22Rv1 (cell line): ENCODE measurements around the gene TCEAL9.

Experiments used
- H3K27ac ChIP-seq: fragments of 450-650 bp; 2 replicates; pipeline ENCODE4 v1.5.1; 2017
- CTCF ChIP-seq: fragments of 450-650 bp; IDR thresholded peaks from 2 replicates; pipeline ENCODE4 v1.5.1; 2017; ENCODE audit warnings: mild to moderate bottlenecking
- ZFX ChIP-seq: fragments of 450-650 bp; IDR thresholded peaks from 2 replicates; pipeline ENCODE4 v1.6.1; 2017; ENCODE audit warnings: antibody characterized with exemption, borderline replicate concordance

The TCEAL9 gene

DNA sequence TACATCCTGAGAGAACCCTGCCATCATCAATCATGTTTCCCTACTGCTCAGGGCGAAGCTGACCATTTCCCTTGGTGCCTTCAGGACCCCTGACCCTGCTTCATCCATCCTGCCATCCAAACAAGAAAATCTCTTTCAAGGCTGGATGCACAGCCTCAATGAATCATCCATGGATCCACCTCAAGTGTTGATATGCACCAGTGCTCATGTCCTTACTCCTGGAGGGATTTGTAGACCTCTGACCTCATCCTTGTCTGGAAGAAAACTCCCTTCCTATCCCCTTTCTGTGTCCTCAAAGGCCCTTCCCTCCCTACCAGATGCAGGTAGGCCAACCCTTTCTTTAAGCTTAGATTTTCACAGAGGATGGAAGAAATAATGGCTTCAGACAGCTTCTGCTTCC lies 44.6 kb downstream of the TCEAL9 start:
- no peak overlapping the region for H3K27ac ChIP-seq
- TF ChIP-seq ZFX, result no peak
- no peak for TF ChIP-seq CTCF

DNA sequence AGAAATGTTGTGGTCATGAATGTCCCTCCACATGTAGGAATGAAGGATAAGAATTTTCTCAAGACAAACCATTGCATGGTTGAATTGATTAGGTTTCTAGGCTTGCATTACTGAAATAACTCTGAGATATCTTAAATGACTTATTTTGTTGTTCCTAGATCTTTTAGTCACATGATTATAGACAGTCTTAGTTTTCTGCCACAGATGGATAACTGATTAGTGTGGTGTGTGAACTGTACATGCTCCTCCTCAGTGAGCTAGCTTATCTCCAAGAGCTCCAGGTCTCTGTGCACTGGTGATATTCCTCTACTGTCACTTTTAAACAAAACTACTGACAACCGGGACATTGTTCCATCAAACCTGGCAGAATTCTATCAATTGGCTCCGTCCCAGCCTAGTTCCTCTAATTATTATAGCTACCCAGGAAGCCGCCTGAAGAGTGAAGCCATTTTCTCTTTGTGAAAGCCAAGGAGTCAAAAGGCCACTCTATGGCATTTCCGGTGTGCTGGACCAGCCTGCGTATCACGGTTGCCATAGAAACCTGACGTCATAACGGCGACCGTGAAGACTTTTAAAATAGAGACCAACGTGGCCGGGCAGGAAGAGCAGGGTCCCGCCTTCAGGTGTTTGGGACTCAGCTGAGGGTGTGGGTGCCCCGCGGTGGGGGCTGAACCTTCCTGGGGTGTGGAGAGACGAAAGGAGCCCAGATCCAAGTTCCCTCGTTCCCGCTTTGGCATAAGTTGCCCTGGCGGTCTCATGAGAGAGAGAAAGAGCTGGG lies 48.1 kb downstream of the TCEAL9 start:
- no peak for TF ChIP-seq ZFX
- TF ChIP-seq CTCF, result no peak

GRCh38 chrX:103405009-103405333 lies 48.7 kb downstream of the TCEAL9 start:
- H3K27ac ChIP-seq, result no peak overlapping the region

More for the DNA sequence above, 48.1 kb downstream of the TCEAL9 start:
- H3K27ac ChIP-seq, result no peak overlapping the region

DNA sequence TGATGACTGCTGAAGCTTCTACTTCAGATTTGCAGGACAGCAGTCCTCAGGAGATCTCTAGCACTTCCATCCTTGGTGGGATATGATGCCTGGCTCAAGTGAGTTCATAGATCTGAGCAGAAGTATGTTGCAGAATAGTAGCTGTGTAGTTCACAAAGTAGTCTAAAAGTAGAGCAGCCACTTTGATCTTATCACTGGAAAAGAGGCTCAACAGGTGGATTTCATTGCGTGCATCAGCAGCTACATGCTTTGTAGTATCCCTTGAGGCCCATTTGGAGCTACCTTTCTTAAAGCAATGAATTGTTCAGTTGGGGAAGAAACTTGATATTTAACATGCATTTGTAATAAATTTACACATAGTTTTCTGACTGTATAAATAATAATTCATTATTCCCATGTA lies 50.0 kb downstream of the TCEAL9 start:
- TF ChIP-seq CTCF (no peak), ZFX (no peak)
- H3K27ac ChIP-seq, result no peak overlapping the region

More at GRCh38 chrX:103405009-103405333, 48.7 kb downstream of the TCEAL9 start:
- TF ChIP-seq ZFX (no peak), CTCF (no peak)

DNA sequence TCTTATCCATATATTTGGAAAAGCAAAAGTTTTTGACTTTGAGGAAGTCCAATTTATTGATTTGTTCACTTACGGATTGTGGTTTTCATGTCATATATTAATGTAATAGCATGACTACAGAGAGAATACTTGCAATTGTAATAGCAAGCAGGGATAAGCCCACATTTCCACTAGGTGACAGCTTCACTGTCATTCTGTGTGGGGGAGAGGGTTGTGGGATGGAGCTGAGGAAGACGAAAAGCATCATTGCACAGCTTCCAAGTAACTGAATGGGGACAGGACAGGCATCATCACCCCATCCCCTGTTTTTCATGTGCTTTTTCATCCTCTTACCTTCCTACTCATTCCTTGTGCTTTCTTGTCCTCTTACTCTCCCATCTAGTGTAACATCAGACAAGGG lies 51.5 kb downstream of the TCEAL9 start:
- H3K27ac ChIP-seq, result no peak overlapping the region
- no peak for TF ChIP-seq CTCF
- TF ChIP-seq ZFX, result no peak
